HCT116 (cell line): ENCODE results near the gene MAP10.

Source experiments
- EZH2 ChIP-seq: fragments of 200-600 bp; sonication (generic); IDR thresholded peaks from 2 replicates; pipeline ENCODE4 v1.6.1; 2017; ENCODE audit warnings: antibody characterized with exemption, mixed run types
- EZH2phosphoT487 ChIP-seq: fragments of 200-600 bp; IDR thresholded peaks from 2 replicates; pipeline ENCODE4 v1.6.1; 2018; ENCODE audit warnings: antibody characterized with exemption, borderline replicate concordance
- RAD21 ChIP-seq: IDR thresholded peaks from 2 replicates; pipeline ENCODE4 v1.6.1; 2012; ENCODE audit warnings: low read depth, mild to moderate bottlenecking
- ZNF274 ChIP-seq: fragments of 200-500 bp; sonication (Bioruptor generic); IDR thresholded peaks from 2 replicates; pipeline ENCODE4 v1.6.1; 2014; ENCODE audit warnings: mild to moderate bottlenecking, low read depth, low read length, inconsistent platforms
- TF ChIP-seq, protein P1 (sequence below), 3 experiments: fragments of 200-600 bp in 1 of 3; sonication (generic) in 1 of 3; IDR thresholded peaks in 2 of 3; conservative IDR thresholded peaks in 1 of 3; 2 replicates each; pipeline ENCODE4 v1.5.1; 2012 to 2017; ENCODE audit warnings: low read depth in 2 of 3, low read length in 2 of 3, antibody characterized with exemption in 1 of 3, borderline replicate concordance in 1 of 3, control low read depth in 1 of 3, mild to moderate bottlenecking in 1 of 3, mixed read lengths in 1 of 3, mixed run types in 1 of 3, moderate library complexity in 1 of 3; ENCODE audit not compliant: insufficient read depth in 1 of 3
- TF ChIP-seq, protein P2 (sequence below): IDR thresholded peaks from 2 replicates; pipeline ENCODE4 v1.6.1; 2012; ENCODE audit warnings: low read depth

DNA sequence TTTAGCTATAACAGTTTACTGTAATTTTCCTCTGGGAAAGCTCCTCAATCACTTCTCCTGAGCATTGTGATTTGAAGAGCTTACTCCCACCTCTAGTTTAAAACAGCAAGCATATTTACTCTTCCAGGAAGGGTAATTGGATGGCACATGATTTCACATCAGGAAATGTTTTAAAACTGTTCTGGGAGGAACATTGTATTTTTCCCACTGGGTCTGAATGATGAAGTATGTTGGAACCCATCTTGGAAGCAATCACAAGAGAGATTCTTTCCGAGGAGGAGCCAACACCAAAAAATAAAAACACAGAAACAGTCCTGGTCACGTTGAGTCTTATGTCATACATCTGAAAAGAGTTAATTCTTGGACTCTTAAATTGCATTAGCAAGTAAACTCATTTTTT is 17.3 kb downstream of the MAP10 start:
- TF ChIP-seq, protein P1, sequence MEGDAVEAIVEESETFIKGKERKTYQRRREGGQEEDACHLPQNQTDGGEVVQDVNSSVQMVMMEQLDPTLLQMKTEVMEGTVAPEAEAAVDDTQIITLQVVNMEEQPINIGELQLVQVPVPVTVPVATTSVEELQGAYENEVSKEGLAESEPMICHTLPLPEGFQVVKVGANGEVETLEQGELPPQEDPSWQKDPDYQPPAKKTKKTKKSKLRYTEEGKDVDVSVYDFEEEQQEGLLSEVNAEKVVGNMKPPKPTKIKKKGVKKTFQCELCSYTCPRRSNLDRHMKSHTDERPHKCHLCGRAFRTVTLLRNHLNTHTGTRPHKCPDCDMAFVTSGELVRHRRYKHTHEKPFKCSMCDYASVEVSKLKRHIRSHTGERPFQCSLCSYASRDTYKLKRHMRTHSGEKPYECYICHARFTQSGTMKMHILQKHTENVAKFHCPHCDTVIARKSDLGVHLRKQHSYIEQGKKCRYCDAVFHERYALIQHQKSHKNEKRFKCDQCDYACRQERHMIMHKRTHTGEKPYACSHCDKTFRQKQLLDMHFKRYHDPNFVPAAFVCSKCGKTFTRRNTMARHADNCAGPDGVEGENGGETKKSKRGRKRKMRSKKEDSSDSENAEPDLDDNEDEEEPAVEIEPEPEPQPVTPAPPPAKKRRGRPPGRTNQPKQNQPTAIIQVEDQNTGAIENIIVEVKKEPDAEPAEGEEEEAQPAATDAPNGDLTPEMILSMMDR (IDR thresholded peaks at IDR 0.05 in 2 of 3, conservative IDR thresholded peaks at IDR 0.05 in 1 of 3; ENCODE audit: borderline replicate concordance in 1 of 3, insufficient read depth in 1 of 3, low read depth in 2 of 3, low read length in 2 of 3) = no peak
- TF ChIP-seq EZH2 (no peak), ZNF274 (no peak), RAD21 (no peak), EZH2phosphoT487 (no peak)
- TF ChIP-seq, protein P2, sequence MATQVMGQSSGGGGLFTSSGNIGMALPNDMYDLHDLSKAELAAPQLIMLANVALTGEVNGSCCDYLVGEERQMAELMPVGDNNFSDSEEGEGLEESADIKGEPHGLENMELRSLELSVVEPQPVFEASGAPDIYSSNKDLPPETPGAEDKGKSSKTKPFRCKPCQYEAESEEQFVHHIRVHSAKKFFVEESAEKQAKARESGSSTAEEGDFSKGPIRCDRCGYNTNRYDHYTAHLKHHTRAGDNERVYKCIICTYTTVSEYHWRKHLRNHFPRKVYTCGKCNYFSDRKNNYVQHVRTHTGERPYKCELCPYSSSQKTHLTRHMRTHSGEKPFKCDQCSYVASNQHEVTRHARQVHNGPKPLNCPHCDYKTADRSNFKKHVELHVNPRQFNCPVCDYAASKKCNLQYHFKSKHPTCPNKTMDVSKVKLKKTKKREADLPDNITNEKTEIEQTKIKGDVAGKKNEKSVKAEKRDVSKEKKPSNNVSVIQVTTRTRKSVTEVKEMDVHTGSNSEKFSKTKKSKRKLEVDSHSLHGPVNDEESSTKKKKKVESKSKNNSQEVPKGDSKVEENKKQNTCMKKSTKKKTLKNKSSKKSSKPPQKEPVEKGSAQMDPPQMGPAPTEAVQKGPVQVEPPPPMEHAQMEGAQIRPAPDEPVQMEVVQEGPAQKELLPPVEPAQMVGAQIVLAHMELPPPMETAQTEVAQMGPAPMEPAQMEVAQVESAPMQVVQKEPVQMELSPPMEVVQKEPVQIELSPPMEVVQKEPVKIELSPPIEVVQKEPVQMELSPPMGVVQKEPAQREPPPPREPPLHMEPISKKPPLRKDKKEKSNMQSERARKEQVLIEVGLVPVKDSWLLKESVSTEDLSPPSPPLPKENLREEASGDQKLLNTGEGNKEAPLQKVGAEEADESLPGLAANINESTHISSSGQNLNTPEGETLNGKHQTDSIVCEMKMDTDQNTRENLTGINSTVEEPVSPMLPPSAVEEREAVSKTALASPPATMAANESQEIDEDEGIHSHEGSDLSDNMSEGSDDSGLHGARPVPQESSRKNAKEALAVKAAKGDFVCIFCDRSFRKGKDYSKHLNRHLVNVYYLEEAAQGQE = no peak
